ENCODE results near the gene DNAAF8. TPM values are rescaled to one million over a fixed set of nuclear protein-coding genes. Genes with fewer than 3 reads are reported as not detected.
A peak's percentile ranks its signal among the peaks of the same experiment; 100 is the strongest.

Gene DNAAF8
- total and polyA plus RNA-seq, 7 donors: 0.14 to 1.2 (median 0.60) TPM

DNA sequence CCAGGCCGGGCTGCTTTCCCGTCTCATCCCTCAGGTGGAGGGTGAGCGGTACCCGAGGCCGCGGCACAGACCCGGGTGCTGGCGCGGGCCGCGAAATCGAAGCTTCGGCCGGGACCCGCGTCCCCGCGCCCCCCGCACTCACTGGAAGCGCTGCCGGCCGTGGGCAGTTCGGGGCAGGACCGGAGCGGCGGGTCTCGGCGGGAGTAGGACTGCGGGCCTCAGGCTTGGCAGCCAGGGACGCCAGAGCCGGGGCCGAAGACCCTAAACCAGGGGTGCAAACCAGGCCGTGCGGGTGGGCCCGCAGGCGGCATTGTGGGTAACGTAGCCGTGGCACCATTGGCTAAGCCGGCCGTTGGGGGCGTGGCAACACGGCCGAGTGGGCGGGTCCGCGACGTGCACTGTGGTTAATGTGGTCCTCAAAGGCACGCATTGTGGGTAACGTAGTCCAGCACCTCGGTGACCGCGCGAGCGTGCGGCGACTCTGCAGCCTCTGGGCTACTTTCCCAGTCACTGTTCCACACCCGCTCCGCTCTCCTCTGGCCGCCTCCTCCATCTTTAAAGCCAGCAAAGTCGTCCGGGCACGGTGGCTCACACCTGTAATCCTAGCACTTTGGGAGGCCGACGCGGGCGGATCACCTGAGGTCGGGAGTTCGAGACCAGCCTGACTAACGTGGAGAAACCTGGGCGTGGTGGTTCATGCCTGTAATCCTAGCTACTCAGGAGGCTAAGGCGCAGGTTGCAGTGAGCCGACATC, 32.7 kb downstream of the DNAAF8 start, which contains the start of gene ZNF500:
Gene ZNF500 (minus strand): TSS at position 288 of the 754 bp plus-strand sequence. CDS start 1,184 bp downstream, outside the sequence.
- peak within 1 kb of the TSS; percentile 80 to 96 (median 88) for H3K4me3 ChIP-seq
- H3K27me3 ChIP-seq: no peaks in the 10 kb centered on the region
- peak; percentile 98 for DNase-seq
- H3K4me1 ChIP-seq: peaks cover 0 to 38% (median 35%) of the 10 kb centered on the region in 4 donors
- TF ChIP-seq POLR2A (IDR thresholded peaks at IDR 0.05) (peak; percentile 37 to 38), EP300 (IDR thresholded peaks at IDR 0.05) (no peak), POLR2AphosphoS5 (IDR thresholded peaks at IDR 0.05) (peak; percentile 66 to 93 (median 85))
- TF ChIP-seq, protein P1, sequence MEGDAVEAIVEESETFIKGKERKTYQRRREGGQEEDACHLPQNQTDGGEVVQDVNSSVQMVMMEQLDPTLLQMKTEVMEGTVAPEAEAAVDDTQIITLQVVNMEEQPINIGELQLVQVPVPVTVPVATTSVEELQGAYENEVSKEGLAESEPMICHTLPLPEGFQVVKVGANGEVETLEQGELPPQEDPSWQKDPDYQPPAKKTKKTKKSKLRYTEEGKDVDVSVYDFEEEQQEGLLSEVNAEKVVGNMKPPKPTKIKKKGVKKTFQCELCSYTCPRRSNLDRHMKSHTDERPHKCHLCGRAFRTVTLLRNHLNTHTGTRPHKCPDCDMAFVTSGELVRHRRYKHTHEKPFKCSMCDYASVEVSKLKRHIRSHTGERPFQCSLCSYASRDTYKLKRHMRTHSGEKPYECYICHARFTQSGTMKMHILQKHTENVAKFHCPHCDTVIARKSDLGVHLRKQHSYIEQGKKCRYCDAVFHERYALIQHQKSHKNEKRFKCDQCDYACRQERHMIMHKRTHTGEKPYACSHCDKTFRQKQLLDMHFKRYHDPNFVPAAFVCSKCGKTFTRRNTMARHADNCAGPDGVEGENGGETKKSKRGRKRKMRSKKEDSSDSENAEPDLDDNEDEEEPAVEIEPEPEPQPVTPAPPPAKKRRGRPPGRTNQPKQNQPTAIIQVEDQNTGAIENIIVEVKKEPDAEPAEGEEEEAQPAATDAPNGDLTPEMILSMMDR (IDR thresholded peaks at IDR 0.05): no peak
- intact Hi-C loops (cut with DNase I): loop anchor here (2.0 kb wide), 1 partner anchor 32 kb away; the partner anchor contains the start of genes ANKS3 and DNAAF8
- peak within 1 kb of the TSS; percentile 91 to 92 (median 92) for H3K27ac ChIP-seq
- H3K36me3 ChIP-seq: peaks cover 10 to 33% (median 22%) of the 10 kb centered on the region in 4 donors
- H3K9me3 ChIP-seq: no peaks in the 10 kb centered on the region
- 1 to 2% methylated on average over 72 of the region's 72 CpGs for WGBS, 2 donors

DNA sequence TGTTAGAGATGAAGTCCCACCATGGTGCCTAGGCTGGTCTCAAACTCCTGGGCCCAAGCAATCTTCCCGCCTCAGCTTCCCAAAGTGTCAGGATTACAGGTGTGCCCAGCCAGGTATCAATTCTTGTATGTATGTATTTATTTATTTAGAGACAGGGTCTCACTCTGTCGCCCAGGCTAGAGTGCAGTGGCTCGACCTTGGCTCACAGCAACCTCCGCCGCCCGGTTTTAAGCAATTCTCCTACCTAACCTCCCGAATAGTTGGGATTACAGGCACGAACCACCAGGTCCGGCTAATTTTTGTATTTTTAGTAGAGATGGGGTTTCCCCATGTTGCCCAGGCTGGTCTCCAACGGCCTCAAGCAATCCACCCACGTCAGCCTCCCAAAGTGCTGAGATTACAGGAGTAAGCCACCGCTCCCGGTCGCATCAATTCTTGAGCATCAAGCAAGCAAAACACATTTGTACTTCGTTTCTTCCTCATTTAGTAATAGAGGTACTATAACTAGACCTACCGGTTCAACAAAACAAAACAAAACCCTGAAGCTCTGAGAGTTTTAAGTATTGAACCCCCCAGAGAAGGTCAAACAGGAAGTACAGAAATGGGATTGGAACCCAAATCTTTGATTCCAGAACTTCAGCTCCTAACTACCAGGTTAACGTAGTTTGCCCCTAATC, 33.7 kb downstream of the DNAAF8 start:
- peak overlapping the region; percentile 91 to 92 (median 92) for H3K27ac ChIP-seq
- peaks cover under 1 to 24% (median 14%) of the 10 kb centered on the region in 4 donors for H3K36me3 ChIP-seq
- WGBS, 2 donors: 26 to 46% methylated on average over 17 of the region's 17 CpGs
- no peaks in the 10 kb centered on the region for H3K27me3 ChIP-seq
- peak overlapping the region; percentile 39 to 93 (median 70) for H3K4me3 ChIP-seq
- H3K4me1 ChIP-seq: peaks cover 0 to 38% (median 29%) of the 10 kb centered on the region in 4 donors
- H3K9me3 ChIP-seq: no peaks in the 10 kb centered on the region
- intact Hi-C loops (cut with DNase I): loop anchor here (2.0 kb wide), 4 partner anchors 33 to 189 kb away; partner anchors contain the start of genes ANKS3, DNAAF8, GLYR1 and UBN1
- peak; percentile 72 for DNase-seq
- TF ChIP-seq POLR2A (IDR thresholded peaks at IDR 0.05) (no peak), POLR2AphosphoS5 (IDR thresholded peaks at IDR 0.05) (no peak), EP300 (IDR thresholded peaks at IDR 0.05) (no peak)
- TF ChIP-seq, protein P1 (IDR thresholded peaks at IDR 0.05): no peak

DNA sequence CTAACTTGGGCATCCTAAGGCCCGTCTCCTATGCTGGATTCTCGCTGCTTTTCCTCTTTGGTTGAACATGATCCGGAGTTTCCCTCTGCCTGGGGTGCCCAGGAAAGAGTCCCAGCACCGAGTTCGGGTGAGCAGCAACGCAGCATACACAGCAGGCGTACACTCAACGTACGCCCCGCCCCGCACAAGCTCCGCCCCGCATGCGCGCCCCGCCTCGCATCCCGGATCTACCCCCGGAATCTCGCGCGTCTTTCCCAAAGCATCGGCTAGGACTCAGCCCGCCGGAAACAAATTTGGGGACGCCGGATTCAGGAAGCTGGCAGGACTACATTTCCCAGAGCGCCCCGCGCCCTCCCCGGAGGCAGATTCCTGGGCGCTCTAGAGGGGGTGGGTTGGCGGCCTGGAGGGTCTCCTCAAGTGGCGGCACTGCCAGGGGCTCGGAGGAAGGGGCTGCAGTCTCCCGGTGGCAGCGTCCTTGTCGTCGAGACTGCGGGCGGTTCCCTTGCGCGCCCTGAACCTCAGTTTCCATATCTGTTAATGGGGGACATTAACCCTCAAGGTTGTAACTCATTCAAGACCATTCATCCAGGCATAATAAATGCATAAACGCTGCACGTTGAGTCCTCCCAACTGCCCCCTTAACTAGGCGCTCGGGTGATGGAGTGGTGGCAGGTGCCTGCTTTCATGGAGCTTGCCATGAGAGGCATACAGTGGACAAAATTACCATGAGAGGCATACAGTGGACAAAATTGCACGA, 34.4 kb downstream of the DNAAF8 start:
- peak overlapping the region; percentile 39 to 93 (median 70) for H3K4me3 ChIP-seq
- H3K4me1 ChIP-seq: peaks cover 0 to 38% (median 29%) of the 10 kb centered on the region in 4 donors
- no peaks in the 10 kb centered on the region for H3K27me3 ChIP-seq
- TF ChIP-seq EP300 (IDR thresholded peaks at IDR 0.05) (no peak), POLR2A (IDR thresholded peaks at IDR 0.05) (peak; percentile 83), POLR2AphosphoS5 (IDR thresholded peaks at IDR 0.05) (peak; percentile 90 to 98 (median 95))
- TF ChIP-seq, protein P1 (IDR thresholded peaks at IDR 0.05): no peak
- WGBS, 2 donors: 3 to 6% methylated on average over 48 of the region's 48 CpGs
- no peaks in the 10 kb centered on the region for H3K9me3 ChIP-seq
- H3K36me3 ChIP-seq: peaks cover 0 to 17% (median 7%) of the 10 kb centered on the region in 4 donors
- intact Hi-C loops (cut with DNase I): loop anchor here (2.0 kb wide), 3 partner anchors 32 to 188 kb away; partner anchors contain the start of genes GLYR1 and UBN1
- H3K27ac ChIP-seq: peak overlapping the region; percentile 91 to 92 (median 92)
- DNase-seq: peak; percentile 99

DNA sequence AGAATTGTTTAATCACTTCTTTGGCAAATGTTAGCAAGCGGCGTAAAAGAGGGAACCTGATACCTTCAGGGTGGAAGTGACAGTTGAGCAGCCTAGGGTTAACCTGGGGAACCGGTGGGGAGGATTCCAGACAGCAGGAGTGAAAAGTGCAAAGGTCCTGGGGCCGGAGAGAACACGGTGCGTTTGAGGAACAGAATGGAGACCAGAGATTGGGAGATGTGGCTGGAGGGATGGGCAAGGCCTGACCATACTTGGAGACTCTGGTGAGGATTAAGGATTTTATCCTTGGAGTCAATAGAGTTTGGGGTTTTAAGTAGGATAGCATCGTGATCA, 34.9 kb downstream of the DNAAF8 start:
- TF ChIP-seq EP300 (IDR thresholded peaks at IDR 0.05) (no peak), POLR2A (IDR thresholded peaks at IDR 0.05) (no peak), POLR2AphosphoS5 (IDR thresholded peaks at IDR 0.05) (no peak)
- TF ChIP-seq, protein P1 (IDR thresholded peaks at IDR 0.05): no peak
- peak overlapping the region in 3 of 4 donors; percentile 61 to 93 (median 80) for H3K4me3 ChIP-seq
- H3K27ac ChIP-seq: peak overlapping the region; percentile 91 to 92 (median 92)
- H3K36me3 ChIP-seq: peaks cover 0 to 12% (median 2%) of the 10 kb centered on the region in 4 donors
- peaks cover 0 to 38% (median 29%) of the 10 kb centered on the region in 4 donors for H3K4me1 ChIP-seq
- no peaks in the 10 kb centered on the region for H3K9me3 ChIP-seq
- DNase-seq: no peak
- WGBS, 2 donors: 44 to 69% methylated on average over 7 of the region's 7 CpGs
- H3K27me3 ChIP-seq: no peaks in the 10 kb centered on the region
- intact Hi-C loops (cut with DNase I): loop anchor here (2.0 kb wide), 3 partner anchors 32 to 188 kb away; partner anchors contain the start of genes GLYR1 and UBN1
